Posterior cingulate gyrus (tissue), 11 donors: ENCODE measurements around the gene IFI44.

Experiments
- DNase-seq, 10 donors: peaks; one replicate each; pipeline versions ENCODE4 v3.0.0 to v3.0.0-alpha.2; 2020 to 2021; ENCODE audit warnings: mixed read lengths in 3 of 10
- intact Hi-C: fragments of 100-400 bp; cut with DNase I; formaldehyde crosslinking; loops from one replicate; pipeline ENCODE4 v1.15.1; 2023

Gene IFI44

GRCh38 chr1:78691995-78692747 lies 42.5 kb downstream of the IFI44 start:
- intact Hi-C loops = no loop called here
- DNase-seq = no peak

- no peak for DNase-seq
- intact Hi-C loops = no loop called here
Observed at GRCh38 chr1:78699813-78700212, 50.2 kb downstream of the IFI44 start.

- no peak for DNase-seq
- intact Hi-C loops = no loop called here
Observed at GRCh38 chr1:78702426-78702825, 52.8 kb downstream of the IFI44 start.

- DNase-seq = no peak
- intact Hi-C loops = no loop called here
Observed at GRCh38 chr1:78703806-78704205, 54.2 kb downstream of the IFI44 start.

- DNase-seq = no peak
- intact Hi-C loops = no loop called here
Observed at GRCh38 chr1:78712467-78713051, 62.9 kb downstream of the IFI44 start.

- no peak for DNase-seq
- intact Hi-C loops = no loop called here
Observed at GRCh38 chr1:78713297-78713696, 63.7 kb downstream of the IFI44 start.
